Tibial artery (tissue), 4 donors: Measurements from ENCODE around the gene CBLC.

Experiments
- DNase-seq, 2 donors: peaks; one replicate each; pipeline ENCODE4 v3.0.0-alpha.2; 2019
- H3K27ac ChIP-seq, 2 donors: fragments of 200-600 bp; sonication (generic) in 1 of 2; 1 replicate in 1 of 2; 2 replicates in 1 of 2; pipeline ENCODE4 v1.5.1; 2018 to 2019; ENCODE audit warnings: mild to moderate bottlenecking in 1 of 2
- H3K27me3 ChIP-seq, 2 donors: fragments of 200-600 bp; sonication (generic) in 1 of 2; one replicate each; pipeline versions ENCODE4 v1.5.1 to v1.6.0; 2016 to 2019
- H3K36me3 ChIP-seq, 3 donors: fragments of 200-600 bp; sonication (generic) in 2 of 3; one replicate each; pipeline ENCODE4 v1.5.1; 2016 to 2019; ENCODE audit warnings: mild to moderate bottlenecking in 2 of 3
- H3K4me1 ChIP-seq, 4 donors: fragments of 200-600 bp; sonication (generic) in 2 of 4; 1 replicate in 3 of 4; 2 replicates in 1 of 4; pipeline ENCODE4 v1.5.1; 2016 to 2019
- H3K4me3 ChIP-seq, 2 donors: fragments of 200-600 bp; sonication (generic) in 1 of 2; 1 replicate in 1 of 2; 2 replicates in 1 of 2; pipeline ENCODE4 v1.5.1; 2018 to 2019; ENCODE audit warnings: mild to moderate bottlenecking in 2 of 2
- H3K9me3 ChIP-seq, 3 donors: fragments of 200-600 bp; sonication (generic) in 1 of 3; one replicate each; pipeline ENCODE4 v1.5.1; 2016 to 2019
- intact Hi-C: fragments of 100-400 bp; cut with DNase I; formaldehyde crosslinking; loops from one replicate; pipeline ENCODE4 v1.15.0; 2023; ENCODE audit warnings: low total_unique reads
- TF ChIP-seq, protein P1 (sequence below), 2 experiments: fragments of 200-600 bp in 1 of 2; fragments of 450-650 bp in 1 of 2; IDR thresholded peaks; one replicate each; pipeline ENCODE4 v1.5.1; 2017 to 2019; ENCODE audit warnings: antibody characterized with exemption in 2 of 2, mild to moderate bottlenecking in 1 of 2, moderate library complexity in 1 of 2

CBLC gene

DNA sequence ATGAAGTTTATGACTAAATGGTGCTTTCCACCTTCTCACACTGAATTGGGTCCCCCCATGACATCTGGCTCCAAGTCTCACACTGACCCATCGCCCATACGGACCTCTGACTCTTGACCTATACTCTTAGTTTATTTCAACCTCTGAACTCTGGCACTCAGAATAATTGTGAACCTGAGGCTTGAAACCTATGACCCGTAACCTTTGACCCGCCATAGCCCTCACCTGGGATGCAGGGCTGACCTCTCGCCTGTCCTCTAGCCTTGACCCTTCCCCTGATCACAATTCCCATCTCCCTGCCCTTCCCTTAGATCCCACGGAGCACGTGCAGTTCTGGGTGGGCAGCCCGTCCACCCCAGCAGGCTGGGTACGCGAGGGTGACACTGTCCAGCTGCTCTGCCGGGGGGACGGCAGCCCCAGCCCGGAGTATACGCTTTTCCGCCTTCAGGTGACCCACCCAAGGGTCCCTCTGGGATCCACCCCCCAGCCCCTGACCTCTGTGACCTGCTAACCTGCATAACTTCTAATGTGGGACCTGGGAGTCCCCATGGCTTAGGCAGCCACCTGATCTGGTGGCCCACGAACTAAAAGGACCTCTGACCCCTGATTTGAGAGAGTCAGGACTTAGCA is 36.3 kb downstream of the CBLC start:
- Histone ChIP-seq H3K4me3 (no peak overlapping the region), H3K4me1 (peaks cover 0 to 51% (median 38%) of the 10 kb centered on the region in 4 donors), H3K27me3 (no peaks in the 10 kb centered on the region), H3K9me3 (no peaks in the 10 kb centered on the region), H3K36me3 (peaks cover 63 to 78% (median 70%) of the 10 kb centered on the region in 3 donors), H3K27ac (peak overlapping the region in 1 of 2 donors; percentile 87)
- no peak for DNase-seq
- TF ChIP-seq, protein P1, sequence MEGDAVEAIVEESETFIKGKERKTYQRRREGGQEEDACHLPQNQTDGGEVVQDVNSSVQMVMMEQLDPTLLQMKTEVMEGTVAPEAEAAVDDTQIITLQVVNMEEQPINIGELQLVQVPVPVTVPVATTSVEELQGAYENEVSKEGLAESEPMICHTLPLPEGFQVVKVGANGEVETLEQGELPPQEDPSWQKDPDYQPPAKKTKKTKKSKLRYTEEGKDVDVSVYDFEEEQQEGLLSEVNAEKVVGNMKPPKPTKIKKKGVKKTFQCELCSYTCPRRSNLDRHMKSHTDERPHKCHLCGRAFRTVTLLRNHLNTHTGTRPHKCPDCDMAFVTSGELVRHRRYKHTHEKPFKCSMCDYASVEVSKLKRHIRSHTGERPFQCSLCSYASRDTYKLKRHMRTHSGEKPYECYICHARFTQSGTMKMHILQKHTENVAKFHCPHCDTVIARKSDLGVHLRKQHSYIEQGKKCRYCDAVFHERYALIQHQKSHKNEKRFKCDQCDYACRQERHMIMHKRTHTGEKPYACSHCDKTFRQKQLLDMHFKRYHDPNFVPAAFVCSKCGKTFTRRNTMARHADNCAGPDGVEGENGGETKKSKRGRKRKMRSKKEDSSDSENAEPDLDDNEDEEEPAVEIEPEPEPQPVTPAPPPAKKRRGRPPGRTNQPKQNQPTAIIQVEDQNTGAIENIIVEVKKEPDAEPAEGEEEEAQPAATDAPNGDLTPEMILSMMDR (IDR thresholded peaks at IDR 0.05): no peak
- intact Hi-C loops: no loop called here

DNA sequence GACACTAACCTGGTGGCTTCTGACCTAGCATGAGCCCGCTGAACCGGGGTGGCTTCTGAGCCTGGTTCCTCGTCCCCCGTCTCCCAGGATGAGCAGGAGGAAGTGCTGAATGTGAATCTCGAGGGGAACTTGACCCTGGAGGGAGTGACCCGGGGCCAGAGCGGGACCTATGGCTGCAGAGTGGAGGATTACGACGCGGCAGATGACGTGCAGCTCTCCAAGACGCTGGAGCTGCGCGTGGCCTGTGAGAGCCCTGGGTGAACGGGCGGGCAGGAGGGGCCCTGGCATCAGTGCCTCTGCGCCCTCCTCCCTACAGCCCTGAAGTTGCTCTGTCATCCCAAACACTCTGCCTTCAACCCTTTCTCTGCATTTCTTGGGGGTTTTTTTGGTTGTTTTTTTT is 36.8 kb downstream of the CBLC start:
- H3K36me3 ChIP-seq: peaks cover 69 to 84% (median 76%) of the 10 kb centered on the region in 3 donors
- no peak overlapping the region for H3K4me3 ChIP-seq
- TF ChIP-seq, protein P1 (IDR thresholded peaks at IDR 0.05): no peak
- H3K27ac ChIP-seq: peak overlapping the region in 1 of 2 donors; percentile 16
- DNase-seq: no peak
- H3K4me1 ChIP-seq: peaks cover 0 to 53% (median 41%) of the 10 kb centered on the region in 4 donors
- H3K27me3 ChIP-seq: no peaks in the 10 kb centered on the region
- intact Hi-C loops: no loop called here
- no peaks in the 10 kb centered on the region for H3K9me3 ChIP-seq

GRCh38 chr19:44816301-44816700 is 38.6 kb downstream of the CBLC start:
- Histone ChIP-seq H3K27me3 (no peaks in the 10 kb centered on the region), H3K27ac (no peak overlapping the region), H3K36me3 (peaks cover 71 to 93% (median 79%) of the 10 kb centered on the region in 3 donors), H3K4me3 (no peak overlapping the region), H3K4me1 (peaks cover 0 to 53% (median 41%) of the 10 kb centered on the region in 4 donors), H3K9me3 (no peaks in the 10 kb centered on the region)
- DNase-seq: no peak
- TF ChIP-seq, protein P1 (IDR thresholded peaks at IDR 0.05): no peak
- intact Hi-C loops: no loop called here

DNA sequence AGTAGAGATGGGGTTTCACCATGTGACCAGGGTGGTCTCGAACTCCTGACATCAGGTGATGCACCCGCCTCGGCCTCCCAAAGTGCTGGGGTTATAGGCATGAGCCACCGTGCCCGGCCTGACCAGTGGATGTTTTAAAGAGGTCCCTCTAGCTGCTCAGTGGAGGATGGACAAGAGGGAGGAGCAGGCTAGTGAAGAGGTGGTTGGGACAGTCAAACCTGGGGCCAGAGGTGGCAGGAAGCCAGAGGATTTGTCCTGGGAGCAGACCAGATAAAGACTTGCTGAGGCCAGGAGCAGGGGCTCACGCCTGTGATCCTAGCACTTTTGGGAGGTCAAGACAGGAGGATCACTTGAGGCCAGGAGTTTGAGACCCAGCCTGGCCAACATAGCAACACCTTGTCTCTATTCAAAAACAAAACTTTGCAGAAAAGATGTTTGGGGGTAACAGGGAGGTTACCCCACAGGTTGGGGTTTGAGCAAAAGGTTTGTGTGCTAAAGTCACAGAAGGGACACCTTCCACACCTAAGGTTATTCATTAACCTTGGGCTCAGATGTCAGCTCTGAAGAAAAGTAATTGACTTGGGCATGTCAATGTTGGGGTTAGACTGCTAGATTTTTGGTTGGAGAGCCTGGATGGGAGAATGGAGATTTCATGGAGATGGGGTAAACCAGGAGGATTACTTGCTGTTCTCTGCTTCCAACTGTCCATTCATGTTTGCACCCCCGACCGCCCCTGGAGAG is 40.2 kb downstream of the CBLC start:
- Histone ChIP-seq H3K9me3 (no peaks in the 10 kb centered on the region), H3K36me3 (peaks cover 63 to 78% (median 67%) of the 10 kb centered on the region in 3 donors), H3K4me3 (no peak overlapping the region), H3K27me3 (no peaks in the 10 kb centered on the region), H3K4me1 (peaks cover 0 to 53% (median 35%) of the 10 kb centered on the region in 4 donors), H3K27ac (peak overlapping the region in 1 of 2 donors; percentile 89)
- intact Hi-C loops: no loop called here
- TF ChIP-seq, protein P1 (IDR thresholded peaks at IDR 0.05): no peak
- DNase-seq: no peak

DNA sequence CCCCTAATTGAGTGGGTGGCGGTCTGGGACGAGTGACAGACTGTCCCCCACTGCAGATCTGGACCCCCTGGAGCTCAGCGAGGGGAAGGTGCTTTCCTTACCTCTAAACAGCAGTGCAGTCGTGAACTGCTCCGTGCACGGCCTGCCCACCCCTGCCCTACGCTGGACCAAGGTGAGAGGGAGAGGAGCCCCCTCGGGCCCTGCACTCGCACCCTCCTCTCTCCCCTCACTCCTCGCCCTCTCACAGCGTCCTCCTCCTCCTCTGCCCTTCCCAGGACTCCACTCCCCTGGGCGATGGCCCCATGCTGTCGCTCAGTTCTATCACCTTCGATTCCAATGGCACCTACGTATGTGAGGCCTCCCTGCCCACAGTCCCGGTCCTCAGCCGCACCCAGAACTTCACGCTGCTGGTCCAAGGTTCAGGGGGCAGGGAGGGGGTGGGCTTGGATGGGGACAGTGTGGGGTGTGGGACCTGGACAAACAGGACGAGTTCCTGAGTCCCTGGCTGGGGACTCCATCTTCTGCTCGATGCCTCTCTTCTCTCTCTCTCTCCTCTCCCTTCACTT is 40.9 kb downstream of the CBLC start:
- Histone ChIP-seq H3K27me3 (no peaks in the 10 kb centered on the region), H3K4me1 (peaks cover 0 to 47% (median 33%) of the 10 kb centered on the region in 4 donors), H3K36me3 (peaks cover 56 to 72% (median 61%) of the 10 kb centered on the region in 3 donors), H3K4me3 (no peak overlapping the region), H3K9me3 (no peaks in the 10 kb centered on the region), H3K27ac (peak overlapping the region; percentile 82 to 89)
- intact Hi-C loops: no loop called here
- DNase-seq: no peak
- TF ChIP-seq, protein P1 (IDR thresholded peaks at IDR 0.05): no peak
